Esophagus muscularis mucosa (tissue), 4 donors: ENCODE measurements around the gene MBNL1.

ENCODE experiments used
- CTCF ChIP-seq, 3 experiments: fragments of 200-600 bp in 2 of 3; fragments of 450-650 bp in 1 of 3; sonication (generic) in 2 of 3; IDR thresholded peaks; one replicate each; pipeline ENCODE4 v1.5.1; 2017 to 2019; ENCODE audit warnings: antibody characterized with exemption in 3 of 3, mild to moderate bottlenecking in 2 of 3, moderate library complexity in 1 of 3
- EP300 ChIP-seq: sonication (generic); formaldehyde crosslinking; IDR thresholded peaks from one replicate; pipeline ENCODE4 v1.6.1; 2017; ENCODE audit warnings: antibody characterized with exemption
- POLR2A ChIP-seq: fragments of 450-650 bp; IDR thresholded peaks from one replicate; pipeline ENCODE4 v1.6.1; 2017; ENCODE audit warnings: antibody characterized with exemption, moderate library complexity, mild to moderate bottlenecking, low read depth
- POLR2AphosphoS5 ChIP-seq, 2 donors: sonication (generic); formaldehyde crosslinking; IDR thresholded peaks; one replicate each; pipeline ENCODE4 v1.6.1; 2017; ENCODE audit warnings: antibody characterized with exemption in 2 of 2

GRCh38 chr3:152421162-152421561 is 152.4 kb downstream of the MBNL1 start:
- TF ChIP-seq CTCF (IDR thresholded peaks at IDR 0.05) (no peak), POLR2A (no peak), POLR2AphosphoS5 (IDR thresholded peaks at IDR 0.05) (peak in 1 of 2 donors; percentile 37), EP300 (no peak)
